GM10248 (cell line): ENCODE results near the gene BZW1.
"Not testable (repeated sequence)": the region's sequence is repeated elsewhere in the genome, so short reads cannot be mapped to it uniquely, and the experiment has no call there.

ENCODE experiments used
- CTCF ChIA-PET: fragments of 300-600 bp; sonication (Branson Sonifier 250); formaldehyde crosslinking; extraction: SDS; loops from one replicate; lab custom pipeline; 2021; ENCODE audit warnings: antibody characterized with exemption; lab: Yijun Ruan, JAX
- POLR2A ChIA-PET: fragments of 350-650 bp; sonication (Branson Sonifier 250); formaldehyde crosslinking; extraction: SDS; loops from one replicate; lab custom pipeline; 2020; ENCODE audit warnings: antibody characterized with exemption; lab: Yijun Ruan, JAX
- DNase-seq: peaks from one replicate; pipeline ENCODE4 v3.0.0; 2012; ENCODE audit errors: extremely low spot score
- TF ChIP-seq, protein P1 (sequence below): IDR thresholded peaks from 2 replicates; pipeline ENCODE4 v1.5.1; 2012; ENCODE audit warnings: mild to moderate bottlenecking, low read depth; ENCODE audit errors: extremely low read depth, missing control alignments, control extremely low read depth

Gene BZW1

DNA sequence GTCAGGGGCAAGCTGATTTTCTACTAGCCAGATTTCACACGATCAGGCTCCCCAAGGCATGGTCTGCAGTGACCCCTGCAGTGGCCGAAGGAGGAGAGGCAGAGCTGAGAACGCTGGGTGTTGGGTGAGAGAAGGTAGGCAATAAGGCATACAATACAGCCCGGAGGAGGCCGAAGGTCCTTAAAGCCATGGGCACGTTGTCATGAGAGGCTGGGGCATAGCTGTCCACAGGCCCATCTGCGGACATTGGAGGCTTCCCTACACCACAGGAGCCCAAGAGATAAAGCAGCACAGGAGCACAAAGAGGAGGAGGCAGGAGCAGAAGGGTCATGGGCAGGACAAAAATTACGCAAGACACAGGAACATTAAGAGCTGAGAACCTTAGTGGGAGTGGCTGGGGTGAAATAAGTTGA is 16.7 kb upstream of the BZW1 start:
- ChIA-PET POLR2A (no interaction called here), CTCF (no interaction called here)
- TF ChIP-seq, protein P1, sequence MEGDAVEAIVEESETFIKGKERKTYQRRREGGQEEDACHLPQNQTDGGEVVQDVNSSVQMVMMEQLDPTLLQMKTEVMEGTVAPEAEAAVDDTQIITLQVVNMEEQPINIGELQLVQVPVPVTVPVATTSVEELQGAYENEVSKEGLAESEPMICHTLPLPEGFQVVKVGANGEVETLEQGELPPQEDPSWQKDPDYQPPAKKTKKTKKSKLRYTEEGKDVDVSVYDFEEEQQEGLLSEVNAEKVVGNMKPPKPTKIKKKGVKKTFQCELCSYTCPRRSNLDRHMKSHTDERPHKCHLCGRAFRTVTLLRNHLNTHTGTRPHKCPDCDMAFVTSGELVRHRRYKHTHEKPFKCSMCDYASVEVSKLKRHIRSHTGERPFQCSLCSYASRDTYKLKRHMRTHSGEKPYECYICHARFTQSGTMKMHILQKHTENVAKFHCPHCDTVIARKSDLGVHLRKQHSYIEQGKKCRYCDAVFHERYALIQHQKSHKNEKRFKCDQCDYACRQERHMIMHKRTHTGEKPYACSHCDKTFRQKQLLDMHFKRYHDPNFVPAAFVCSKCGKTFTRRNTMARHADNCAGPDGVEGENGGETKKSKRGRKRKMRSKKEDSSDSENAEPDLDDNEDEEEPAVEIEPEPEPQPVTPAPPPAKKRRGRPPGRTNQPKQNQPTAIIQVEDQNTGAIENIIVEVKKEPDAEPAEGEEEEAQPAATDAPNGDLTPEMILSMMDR, result no peak
- no peak for DNase-seq

DNA sequence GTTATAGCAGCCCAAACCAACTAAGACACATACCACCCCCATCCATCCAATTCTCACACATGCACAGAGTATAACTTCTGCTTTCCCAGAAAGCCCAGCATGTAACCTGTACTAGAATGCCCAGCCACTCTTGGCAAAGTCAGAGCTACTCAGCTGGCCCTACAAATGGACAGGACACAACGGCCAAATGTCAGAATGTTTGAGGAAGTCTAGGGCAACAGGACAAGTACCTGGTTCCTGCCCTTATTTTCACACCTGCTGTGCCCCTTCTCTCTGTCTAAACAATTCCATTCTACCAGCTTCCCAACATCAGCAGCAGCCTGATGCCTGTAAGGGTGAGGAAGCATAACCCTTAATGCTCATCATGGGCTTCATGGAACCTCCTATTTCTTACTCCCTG is 15.1 kb upstream of the BZW1 start:
- POLR2A ChIA-PET, result no interaction called here
- TF ChIP-seq, protein P1, result no peak
- DNase-seq, result no peak
- CTCF ChIA-PET, result interaction anchor here (1.0 to 1.4 kb wide), 3 partner anchors 12 to 28 kb away, joined by 3 to 5 read pairs (median 4); no protein-coding TSS in a partner anchor

DNA sequence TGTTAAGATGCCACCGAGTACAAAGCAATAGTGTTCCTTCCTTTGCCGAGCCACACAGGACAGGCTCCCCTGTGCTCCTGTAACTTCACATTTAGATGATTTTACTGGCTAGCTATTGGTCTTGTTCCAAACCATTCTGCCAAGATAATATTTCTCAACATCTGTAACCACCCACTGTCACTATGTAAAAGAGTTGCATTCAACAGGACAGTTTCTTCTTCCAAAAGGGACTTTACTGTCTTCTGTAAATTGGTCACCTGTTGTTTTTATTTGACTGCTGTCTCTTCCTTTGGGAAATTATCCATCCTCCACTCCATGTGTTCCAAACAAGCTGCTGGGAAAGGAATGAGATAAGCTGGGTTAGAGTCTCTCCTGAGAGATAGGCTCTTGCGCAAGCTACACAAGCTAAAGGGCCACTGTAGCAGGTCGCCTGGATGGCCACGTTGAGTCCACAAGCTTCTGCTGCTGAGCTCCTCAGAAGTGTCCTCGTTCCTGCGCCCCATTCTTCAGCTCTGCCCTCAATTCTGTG is 14.4 kb upstream of the BZW1 start:
- no peak for DNase-seq
- ChIA-PET POLR2A (no interaction called here), CTCF (interaction anchor here (1.0 to 1.4 kb wide), 2 partner anchors 11 to 29 kb away, joined by 4 to 5 read pairs; no protein-coding TSS in a partner anchor)
- TF ChIP-seq, protein P1, result no peak

DNA sequence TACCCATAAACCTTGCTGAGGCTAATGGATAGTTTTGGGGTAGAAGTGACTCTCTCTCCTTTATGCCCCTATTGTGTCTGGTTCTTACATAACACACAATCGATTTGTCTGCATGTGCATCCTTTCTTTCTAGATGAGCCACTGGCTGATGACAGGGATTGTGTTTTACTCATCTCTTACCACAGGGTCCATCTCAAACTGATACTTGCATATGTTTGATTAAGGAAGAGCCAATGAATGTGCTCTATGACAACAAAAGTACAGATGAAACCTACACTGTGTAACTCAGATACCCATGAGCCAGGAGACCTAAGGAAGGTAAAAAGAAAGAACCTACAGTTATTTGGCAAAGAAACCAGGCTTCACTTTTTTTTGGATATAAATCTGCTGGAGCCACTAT is 13.2 kb upstream of the BZW1 start:
- ChIA-PET CTCF (no interaction called here), POLR2A (no interaction called here)
- TF ChIP-seq, protein P1, result no peak
- DNase-seq, result no peak

DNA sequence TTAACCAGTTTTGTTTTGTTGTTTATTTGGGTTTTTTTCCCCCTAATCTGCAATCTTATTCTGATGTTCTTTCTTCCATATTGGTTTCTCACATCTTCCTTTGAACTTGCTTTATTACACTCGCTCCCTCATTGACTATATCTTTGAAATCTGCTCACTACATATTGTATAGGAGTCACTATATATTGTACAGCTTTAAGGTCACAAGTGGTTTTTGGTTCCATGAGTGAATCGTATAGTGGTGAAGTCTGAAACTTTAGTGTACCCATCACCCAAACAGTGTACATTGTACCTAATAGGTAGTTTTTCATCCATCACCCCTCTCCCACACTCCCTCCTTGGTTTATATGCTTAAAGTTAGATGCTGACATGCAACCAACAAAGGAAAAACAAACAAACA is 11.3 kb upstream of the BZW1 start:
- ChIA-PET POLR2A (interaction anchor here (0.6 kb wide), 1 partner anchor 16 kb away, joined by 3 read pairs; no protein-coding TSS in a partner anchor), CTCF (no interaction called here)
- TF ChIP-seq, protein P1, result no peak
- DNase-seq, result no peak

DNA sequence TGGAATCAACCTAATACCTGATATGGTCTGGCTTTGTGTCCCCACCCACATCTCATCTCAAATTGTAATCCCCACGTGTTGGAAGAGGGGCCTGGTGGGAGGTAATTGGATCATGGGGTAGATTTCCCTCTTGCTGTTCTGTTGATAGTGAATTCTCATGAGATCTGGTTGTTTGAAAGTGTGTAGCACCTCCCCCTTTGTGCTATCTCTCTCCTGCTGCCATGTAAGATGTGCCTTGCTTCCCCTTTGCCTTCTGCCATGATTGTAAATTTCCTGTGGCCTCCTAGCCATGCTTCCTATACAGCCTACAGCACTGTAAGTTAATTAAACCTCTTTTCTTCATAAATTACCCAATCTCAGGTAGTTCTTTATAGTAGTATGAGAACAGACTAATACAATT is 10.3 kb upstream of the BZW1 start:
- CTCF ChIA-PET, DNase-seq, POLR2A ChIA-PET: not testable (repeated sequence)

DNA sequence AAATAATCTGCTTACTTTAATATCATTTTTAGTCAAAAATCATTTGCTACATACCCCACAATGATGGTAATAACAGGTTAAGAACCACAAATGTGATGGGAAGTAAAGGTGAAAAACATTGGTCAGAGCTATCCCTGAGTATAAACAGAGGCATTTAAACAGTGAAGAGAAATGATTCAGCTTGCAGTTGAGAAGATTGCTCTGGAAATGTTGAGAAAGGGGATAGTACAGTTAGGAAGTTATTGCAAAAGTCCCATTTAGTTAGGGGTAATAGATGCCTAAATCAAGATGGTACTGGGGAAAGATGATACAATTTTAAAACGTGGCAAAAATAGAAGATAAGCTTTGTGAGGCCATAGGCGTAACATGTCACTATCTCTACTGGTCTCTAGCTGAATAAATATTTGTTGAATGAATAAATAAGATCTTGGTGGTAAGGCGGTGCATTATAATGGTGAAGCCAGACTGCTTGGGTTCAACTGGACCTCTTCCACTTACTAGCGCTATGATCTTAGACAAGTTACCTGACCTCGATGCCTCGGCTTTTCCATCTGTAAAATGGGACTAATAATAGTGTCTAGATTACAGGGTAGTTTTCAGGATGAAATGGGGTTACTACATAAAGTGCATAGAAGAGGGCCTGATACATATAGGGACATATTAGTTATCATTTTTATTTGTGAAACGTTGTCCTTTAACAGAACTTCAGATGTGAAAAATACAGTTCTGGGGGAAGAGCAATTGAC is 2.0 kb upstream of the BZW1 start:
- CTCF ChIA-PET, result interaction anchor here (1.1 to 1.5 kb wide), 2 partner anchors 13 to 97 kb away, joined by 3 to 7 read pairs; no protein-coding TSS in a partner anchor

More for the DNA sequence above, 2.0 kb upstream of the BZW1 start:
- POLR2A ChIA-PET, result no interaction called here
- TF ChIP-seq, protein P1, result no peak
- no peak for DNase-seq
